Sigmoid colon (tissue), 7 donors: Measurements from ENCODE around the gene SSBP3. TPM values are rescaled to one million over a fixed set of nuclear protein-coding genes. Genes with fewer than 3 reads are reported as not detected.

Experiments
- DNase-seq: peaks from one replicate; pipeline ENCODE4 v3.0.0-alpha.2; 2019
- H3K27ac ChIP-seq, 4 donors: fragments of 200-600 bp; sonication (generic); one replicate each; pipeline ENCODE4 v1.5.1; 2016 to 2019; ENCODE audit warnings: mild to moderate bottlenecking in 1 of 4
- H3K27me3 ChIP-seq, 3 donors: fragments of 200-600 bp; sonication (generic); one replicate each; pipeline ENCODE4 v1.5.1; 2019; ENCODE audit warnings: mild to moderate bottlenecking in 1 of 3
- H3K36me3 ChIP-seq, 4 donors: fragments of 200-600 bp; sonication (generic); one replicate each; pipeline ENCODE4 v1.5.1; 2016 to 2019
- H3K4me1 ChIP-seq, 4 donors: fragments of 200-600 bp; sonication (generic); one replicate each; pipeline ENCODE4 v1.5.1; 2017 to 2019
- H3K4me3 ChIP-seq, 4 donors: fragments of 200-600 bp; sonication (generic); one replicate each; pipeline ENCODE4 v1.5.1; 2017 to 2019; ENCODE audit warnings: mild to moderate bottlenecking in 2 of 4, moderate library complexity in 1 of 4
- H3K9me3 ChIP-seq, 4 donors: fragments of 200-600 bp in 3 of 4; sonication (generic) in 3 of 4; one replicate each; pipeline versions ENCODE4 v1.5.1 to v1.6.1; 2013 to 2019
- CTCF ChIP-seq, 4 experiments: fragments of 450-650 bp in 3 of 4; fragments of 200-600 bp in 1 of 4; IDR thresholded peaks; one replicate each; pipeline ENCODE4 v1.5.1; 2016 to 2019; ENCODE audit warnings: antibody characterized with exemption in 4 of 4, mild to moderate bottlenecking in 3 of 4, moderate library complexity in 2 of 4
- EP300 ChIP-seq, 4 donors: sonication (generic); formaldehyde crosslinking; IDR thresholded peaks; one replicate each; pipeline ENCODE4 v1.6.1; 2017; ENCODE audit warnings: antibody characterized with exemption in 4 of 4
- POLR2A ChIP-seq, 2 donors: fragments of 450-650 bp; IDR thresholded peaks; one replicate each; pipeline ENCODE4 v1.6.1; 2016; ENCODE audit warnings: antibody characterized with exemption in 2 of 2, mild to moderate bottlenecking in 2 of 2, moderate library complexity in 2 of 2
- POLR2AphosphoS5 ChIP-seq, 4 donors: sonication (generic); formaldehyde crosslinking; IDR thresholded peaks; one replicate each; pipeline ENCODE4 v1.6.1; 2017; ENCODE audit warnings: antibody characterized with exemption in 4 of 4
- WGBS, 2 donors: extraction: QIAGEN DNeasy Blood & Tissue Kit; methylation state at CpG; one replicate each; pipeline ENCODE4 v1.1.7; 2013; 5-methylcytosine and 5-hydroxymethylcytosine counted together
- intact Hi-C: fragments of 100-400 bp; cut with DNase I; formaldehyde crosslinking; loops from one replicate; pipeline ENCODE4 v1.15.1; 2023
- polyA plus RNA-seq, 3 donors: library from polyadenylated mRNA; stranded (reverse); fragments of 200-250 nt; gene quantifications; one replicate each; pipeline ENCODE4 v1.2.3, GENCODE V29; 2013
- total RNA-seq, 4 donors: library from RNA; depleted of rRNA; stranded (reverse); fragments of >200 nt; gene quantifications; one replicate each; pipeline ENCODE4 v1.1.0, GENCODE V29; 2016
- donor health status: healthy with polysubstance abuse.
- donor health status: Bipolar disorder and iron deficiency.
- donor health status: healthy.

The SSBP3 gene
- total and polyA plus RNA-seq, 7 donors = 27.4 to 62.5 (median 38.5) TPM

DNA sequence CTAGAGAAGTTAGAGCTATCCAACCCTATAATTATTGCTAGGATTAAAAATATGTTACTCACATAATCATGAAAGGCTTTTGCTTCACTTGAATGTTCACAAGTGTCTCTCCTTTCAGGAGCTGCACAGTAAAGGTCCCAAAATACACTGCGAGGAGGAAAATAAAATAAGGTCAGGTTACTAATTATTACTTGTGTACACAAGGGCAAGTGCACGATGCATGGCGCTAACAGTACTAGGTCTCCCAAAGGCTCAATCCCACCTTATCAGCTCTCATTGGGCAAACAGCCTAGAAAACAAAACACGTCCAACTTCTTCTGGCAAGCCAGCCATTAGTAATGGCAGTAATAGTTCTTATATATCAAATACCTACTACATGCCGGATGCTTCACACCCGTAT, 4.4 kb downstream of the SSBP3 start:
- H3K27ac ChIP-seq = peak overlapping the region in 2 of 4 donors; percentile 99 to 100
- TF ChIP-seq POLR2A (IDR thresholded peaks at IDR 0.05) = no peak
- no peak for TF ChIP-seq EP300 (IDR thresholded peaks at IDR 0.05)
- no peak for TF ChIP-seq CTCF (IDR thresholded peaks at IDR 0.05)
- no peak for TF ChIP-seq POLR2AphosphoS5 (IDR thresholded peaks at IDR 0.05)
- intact Hi-C loops = loop anchor here (5.0 kb wide), 2 partner anchors 34 to 74 kb away; no protein-coding TSS in a partner anchor
- no peak overlapping the region for H3K4me3 ChIP-seq
- no peaks in the 10 kb centered on the region for H3K27me3 ChIP-seq
- H3K4me1 ChIP-seq = peaks cover 0 to 52% (median 44%) of the 10 kb centered on the region in 4 donors
- no peak for DNase-seq
- H3K9me3 ChIP-seq = no peaks in the 10 kb centered on the region
- peaks cover 0 to 51% (median 26%) of the 10 kb centered on the region in 4 donors for H3K36me3 ChIP-seq
- 81 to 86% methylated on average over 6 of the region's 6 CpGs for WGBS, 2 donors

DNA sequence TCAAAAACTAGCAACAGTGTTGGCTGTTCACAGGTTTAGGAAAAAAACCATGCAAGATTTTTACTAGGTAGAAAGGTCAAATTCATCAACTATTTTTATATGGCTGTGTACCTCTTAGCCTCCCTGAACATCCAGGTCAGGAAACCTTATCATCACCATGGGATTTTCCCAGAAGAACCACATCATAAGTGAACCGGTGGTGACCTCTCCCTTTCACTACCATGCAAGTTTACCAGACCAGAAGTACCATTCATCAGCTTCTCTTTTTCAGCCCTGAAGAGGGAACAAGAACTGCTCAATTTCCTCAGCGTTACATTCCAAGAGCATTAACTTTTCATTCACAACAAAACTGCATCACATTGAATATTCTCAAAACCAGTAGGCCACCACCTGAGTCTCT, 5.9 kb downstream of the SSBP3 start:
- H3K4me1 ChIP-seq = peaks cover 0 to 59% (median 50%) of the 10 kb centered on the region in 4 donors
- no peak overlapping the region for H3K27ac ChIP-seq
- H3K27me3 ChIP-seq = no peaks in the 10 kb centered on the region
- intact Hi-C loops = loop anchor here (5.0 kb wide), 2 partner anchors 33 to 73 kb away; no protein-coding TSS in a partner anchor
- TF ChIP-seq POLR2A (IDR thresholded peaks at IDR 0.05) (no peak), EP300 (IDR thresholded peaks at IDR 0.05) (no peak), CTCF (IDR thresholded peaks at IDR 0.05) (no peak), POLR2AphosphoS5 (IDR thresholded peaks at IDR 0.05) (no peak)
- H3K9me3 ChIP-seq = no peaks in the 10 kb centered on the region
- DNase-seq = no peak
- WGBS, 2 donors = 66 to 84% methylated on average over 2 of the region's 2 CpGs
- no peak overlapping the region for H3K4me3 ChIP-seq
- peaks cover 0 to 55% (median 26%) of the 10 kb centered on the region in 4 donors for H3K36me3 ChIP-seq

GRCh38 chr1:54399765-54400164, 6.4 kb downstream of the SSBP3 start:
- Histone ChIP-seq H3K4me3 (no peak overlapping the region), H3K36me3 (peaks cover 0 to 61% (median 26%) of the 10 kb centered on the region in 4 donors), H3K27ac (no peak overlapping the region), H3K27me3 (no peaks in the 10 kb centered on the region), H3K9me3 (no peaks in the 10 kb centered on the region), H3K4me1 (peaks cover 0 to 56% (median 48%) of the 10 kb centered on the region in 4 donors)
- intact Hi-C loops = loop anchor here (5.0 kb wide), 3 partner anchors 32 to 332 kb away; no protein-coding TSS in a partner anchor
- TF ChIP-seq EP300 (IDR thresholded peaks at IDR 0.05) (no peak), CTCF (IDR thresholded peaks at IDR 0.05) (no peak), POLR2AphosphoS5 (IDR thresholded peaks at IDR 0.05) (no peak), POLR2A (IDR thresholded peaks at IDR 0.05) (no peak)
- DNase-seq = no peak
- WGBS, 2 donors = 93 to 95% methylated on average over 4 of the region's 4 CpGs

GRCh38 chr1:54398963-54399528, 7.1 kb downstream of the SSBP3 start:
- intact Hi-C loops = loop anchor here (5.0 kb wide), 1 partner anchor 332 kb away; no protein-coding TSS in a partner anchor
- Histone ChIP-seq H3K4me3 (no peak overlapping the region), H3K36me3 (peaks cover 0 to 61% (median 26%) of the 10 kb centered on the region in 4 donors), H3K27me3 (no peaks in the 10 kb centered on the region), H3K4me1 (peaks cover 0 to 49% (median 41%) of the 10 kb centered on the region in 4 donors), H3K27ac (no peak overlapping the region), H3K9me3 (no peaks in the 10 kb centered on the region)
- DNase-seq = no peak
- TF ChIP-seq POLR2A (IDR thresholded peaks at IDR 0.05) = no peak
- WGBS, 2 donors = 89 to 93% methylated on average over 9 of the region's 9 CpGs

- no peaks in the 10 kb centered on the region for H3K27me3 ChIP-seq
- WGBS, 2 donors = 84 to 89% methylated on average over 3 of the region's 3 CpGs
- no peak for TF ChIP-seq EP300 (IDR thresholded peaks at IDR 0.05)
- no peak for TF ChIP-seq CTCF (IDR thresholded peaks at IDR 0.05)
- no peak for TF ChIP-seq POLR2AphosphoS5 (IDR thresholded peaks at IDR 0.05)
- TF ChIP-seq POLR2A (IDR thresholded peaks at IDR 0.05) = no peak
- no peaks in the 10 kb centered on the region for H3K9me3 ChIP-seq
- peak overlapping the region in 3 of 4 donors; percentile 35 to 57 (median 52) for H3K27ac ChIP-seq
- intact Hi-C loops = loop anchor here (5.0 kb wide), 1 partner anchor 331 kb away; no protein-coding TSS in a partner anchor
- H3K36me3 ChIP-seq = peaks cover 2 to 61% (median 27%) of the 10 kb centered on the region in 4 donors
- DNase-seq = no peak
- no peak overlapping the region for H3K4me3 ChIP-seq
- H3K4me1 ChIP-seq = peaks cover 0 to 45% (median 32%) of the 10 kb centered on the region in 4 donors
Observed at GRCh38 chr1:54397980-54398379, 8.2 kb downstream of the SSBP3 start.
